ENCODE measurements around the gene MAP3K6. TPM values are rescaled to one million over a fixed set of nuclear protein-coding genes. Genes with fewer than 3 reads are reported as not detected.

Gene MAP3K6
- total and polyA plus RNA-seq, 7 experiments from 2014 or later, result 5.9 to 17.0 (median 14.2) TPM

DNA sequence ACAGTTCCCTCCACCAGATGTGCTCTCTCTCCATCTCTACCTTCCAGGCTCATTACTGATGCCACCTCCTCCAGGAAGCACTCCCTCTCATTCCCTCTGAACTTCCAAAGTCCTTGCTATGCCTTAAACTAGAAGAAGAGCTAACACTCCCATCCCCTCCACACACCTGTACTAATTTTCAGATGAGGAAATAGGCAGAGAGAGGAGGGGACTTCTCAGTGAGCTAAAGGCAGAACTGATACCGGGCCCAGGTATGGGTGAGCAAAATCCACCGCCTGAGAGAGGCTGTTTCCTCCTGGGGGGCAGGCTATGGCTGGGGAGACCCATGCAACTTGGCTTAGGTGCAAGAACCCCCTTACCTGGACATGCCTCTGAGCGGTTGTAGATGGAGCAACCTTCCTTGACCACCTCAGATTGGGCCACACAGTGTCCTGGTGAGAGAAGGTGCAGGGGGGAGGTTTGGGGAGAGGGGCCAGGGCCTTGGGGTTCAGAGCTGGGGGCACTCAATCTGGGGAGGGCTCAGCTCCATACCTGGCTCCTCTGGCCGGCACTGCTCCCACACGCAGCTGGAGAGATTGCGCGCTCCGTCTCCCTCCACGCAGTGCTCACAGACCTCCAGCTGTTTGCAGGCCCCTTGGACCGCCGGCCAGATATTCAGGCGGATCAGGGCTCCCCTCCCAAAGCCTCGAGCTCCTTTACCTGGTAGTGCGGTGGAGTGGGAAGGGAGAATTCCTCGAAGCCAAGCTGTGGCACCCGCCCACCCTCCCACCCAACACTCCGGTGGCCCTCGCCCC lies 15.4 kb upstream of the MAP3K6 start:
- DNase-seq (no peak), ATAC-seq (no peak)
- no peaks in the 10 kb centered on the region for H3K36me3 ChIP-seq (ENCODE audit: control insufficient read depth in 2 of 3, insufficient read depth in 3 of 3, low read length in 3 of 3)
- Mint-ChIP-seq H3K4me3 (no peak overlapping the region), H3K9me3 (no peaks in the 10 kb centered on the region), H3K27me3 (peaks cover 0 to 19% (median 0%) of the 10 kb centered on the region in 5 donors), H3K36me3 (no peaks in the 10 kb centered on the region), H3K4me1 (peaks cover 0 to 5% (median 0%) of the 10 kb centered on the region in 7 donors), H3K27ac (no peak overlapping the region)
- no peak overlapping the region for H3K4me3 ChIP-seq (ENCODE audit: low read length)
- H3K27ac ChIP-seq (ENCODE audit: low read depth, low read length), result no peak overlapping the region
- H3K27me3 ChIP-seq (ENCODE audit: control insufficient read depth in 2 of 2, insufficient read depth in 2 of 2, low read length in 2 of 2), result no peaks in the 10 kb centered on the region
- H3K9me3 ChIP-seq (ENCODE audit: control insufficient read depth in 2 of 3, low read length in 3 of 3), result no peaks in the 10 kb centered on the region
- H3K4me1 ChIP-seq (ENCODE audit: control insufficient read depth in 2 of 2, insufficient read depth in 2 of 2, low read length in 2 of 2), result no peaks in the 10 kb centered on the region
- ChIA-PET CTCF (interaction anchor here (0.8 to 8.5 kb wide), 4 partner anchors 9 to 88 kb away, joined by 3 to 123 read pairs (median 6); no protein-coding TSS in a partner anchor), POLR2A (interaction anchor here (0.7 kb wide), 1 partner anchor 12 kb away, joined by 3 read pairs; no protein-coding TSS in a partner anchor)
- intact Hi-C loops (cut with micrococcal nuclease), result no loop called here

DNA sequence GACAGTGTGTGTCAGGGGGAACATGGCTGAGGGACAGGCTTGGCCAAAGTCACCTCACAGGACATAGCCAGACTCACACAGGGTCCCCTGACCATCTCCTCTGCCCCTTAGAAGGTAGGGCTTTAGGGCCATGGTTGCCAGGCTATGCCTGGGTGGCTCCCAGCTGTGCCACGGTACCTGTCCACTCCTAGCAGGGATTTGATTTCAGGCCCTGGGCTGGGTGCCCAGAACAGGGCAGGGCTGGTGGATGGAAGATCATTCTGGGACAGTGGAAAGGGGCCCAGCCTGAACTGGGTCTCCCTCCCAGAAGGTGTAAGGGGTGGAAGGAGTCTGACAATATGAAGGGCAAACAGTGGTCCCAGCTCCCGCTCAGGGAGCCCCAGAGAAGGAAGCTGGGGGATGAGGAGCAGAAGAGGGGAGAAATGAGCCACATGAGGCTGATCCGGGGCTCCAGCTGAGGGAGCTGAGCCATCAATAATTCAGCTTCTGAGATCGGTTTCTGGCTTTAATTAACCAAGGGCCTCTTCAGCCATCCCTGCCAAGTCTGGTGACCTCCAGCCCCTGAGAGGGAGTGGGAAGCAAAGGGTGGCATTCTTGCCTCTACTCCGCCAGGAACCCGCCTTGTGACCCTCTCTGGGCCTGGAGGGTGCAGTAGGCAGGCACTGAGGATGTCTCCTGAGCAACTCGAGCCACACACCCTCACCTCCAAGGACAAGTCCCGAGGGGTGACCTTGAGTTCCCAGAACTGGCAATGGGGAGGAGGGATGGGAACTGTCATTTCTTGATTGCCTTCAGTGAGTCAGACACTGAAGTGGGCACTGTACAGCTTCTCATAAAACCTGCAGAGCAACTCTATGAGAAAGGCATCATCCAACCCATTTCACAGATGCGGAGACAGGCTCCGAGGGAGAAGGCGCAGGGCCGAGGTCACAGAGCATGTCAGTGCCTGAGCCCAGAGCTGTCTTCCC lies 14.3 kb upstream of the MAP3K6 start:
- ChIA-PET POLR2A (interaction anchor here (0.7 kb wide), 1 partner anchor 11 kb away, joined by 3 read pairs; no protein-coding TSS in a partner anchor), CTCF (interaction anchor here (0.6 to 8.5 kb wide), 3 partner anchors 15 to 82 kb away, joined by 3 to 123 read pairs (median 3); partner anchors contain the start of gene MAP3K6)
- Histone ChIP-seq H3K9me3 (ENCODE audit: control insufficient read depth in 2 of 3, low read length in 3 of 3) (no peaks in the 10 kb centered on the region), H3K27ac (ENCODE audit: low read depth, low read length) (no peak overlapping the region), H3K4me1 (ENCODE audit: control insufficient read depth in 2 of 2, insufficient read depth in 2 of 2, low read length in 2 of 2) (no peaks in the 10 kb centered on the region), H3K36me3 (ENCODE audit: control insufficient read depth in 2 of 3, insufficient read depth in 3 of 3, low read length in 3 of 3) (no peaks in the 10 kb centered on the region), H3K27me3 (ENCODE audit: control insufficient read depth in 2 of 2, insufficient read depth in 2 of 2, low read length in 2 of 2) (no peaks in the 10 kb centered on the region), H3K4me3 (ENCODE audit: low read length) (no peak overlapping the region)
- Mint-ChIP-seq H3K4me1 (peaks cover 0 to 5% (median 0%) of the 10 kb centered on the region in 7 donors), H3K27me3 (peaks cover 0 to 9% (median 0%) of the 10 kb centered on the region in 5 donors), H3K27ac (no peak overlapping the region), H3K36me3 (no peaks in the 10 kb centered on the region), H3K4me3 (no peak overlapping the region), H3K9me3 (no peaks in the 10 kb centered on the region)
- ATAC-seq (no peak), DNase-seq (no peak)
- intact Hi-C loops (cut with micrococcal nuclease), result no loop called here

DNA sequence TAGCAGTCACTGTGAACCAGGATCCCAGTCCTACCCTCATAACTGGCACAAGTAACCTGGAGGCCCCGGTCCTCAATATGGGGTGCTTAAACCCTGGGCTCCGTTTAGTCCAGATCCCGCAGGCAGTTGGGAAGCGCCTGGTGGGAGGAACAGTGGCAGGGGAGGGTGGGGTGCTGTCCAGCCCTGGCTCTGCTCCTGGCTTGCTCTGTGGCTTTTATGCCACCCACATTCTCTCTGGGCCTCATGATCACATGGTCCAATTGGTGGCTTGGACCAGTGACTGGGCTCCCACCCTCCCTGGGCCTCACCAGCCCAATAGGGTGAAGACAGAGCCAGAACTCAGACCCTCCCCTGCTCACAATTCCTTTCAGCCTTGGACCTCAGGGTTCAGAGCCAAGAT lies 13.5 kb upstream of the MAP3K6 start:
- ATAC-seq (no peak), DNase-seq (no peak)
- H3K36me3 Mint-ChIP-seq, result no peaks in the 10 kb centered on the region
- Histone ChIP-seq H3K9me3 (ENCODE audit: control insufficient read depth in 2 of 3, low read length in 3 of 3) (no peaks in the 10 kb centered on the region), H3K27ac (ENCODE audit: low read depth, low read length) (no peak overlapping the region), H3K27me3 (ENCODE audit: control insufficient read depth in 2 of 2, insufficient read depth in 2 of 2, low read length in 2 of 2) (no peaks in the 10 kb centered on the region), H3K36me3 (ENCODE audit: control insufficient read depth in 2 of 3, insufficient read depth in 3 of 3, low read length in 3 of 3) (no peaks in the 10 kb centered on the region), H3K4me1 (ENCODE audit: control insufficient read depth in 2 of 2, insufficient read depth in 2 of 2, low read length in 2 of 2) (no peaks in the 10 kb centered on the region), H3K4me3 (ENCODE audit: low read length) (no peak overlapping the region)
- peaks cover 0 to 9% (median 0%) of the 10 kb centered on the region in 5 donors for H3K27me3 Mint-ChIP-seq
- H3K4me3 Mint-ChIP-seq, result no peak overlapping the region
- CTCF ChIA-PET, result no interaction called here
- H3K4me1 Mint-ChIP-seq, result peaks cover 0 to 5% (median 0%) of the 10 kb centered on the region in 7 donors
- POLR2A ChIA-PET, result no interaction called here
- no peaks in the 10 kb centered on the region for H3K9me3 Mint-ChIP-seq
- intact Hi-C loops (cut with micrococcal nuclease), result no loop called here
- H3K27ac Mint-ChIP-seq, result no peak overlapping the region

DNA sequence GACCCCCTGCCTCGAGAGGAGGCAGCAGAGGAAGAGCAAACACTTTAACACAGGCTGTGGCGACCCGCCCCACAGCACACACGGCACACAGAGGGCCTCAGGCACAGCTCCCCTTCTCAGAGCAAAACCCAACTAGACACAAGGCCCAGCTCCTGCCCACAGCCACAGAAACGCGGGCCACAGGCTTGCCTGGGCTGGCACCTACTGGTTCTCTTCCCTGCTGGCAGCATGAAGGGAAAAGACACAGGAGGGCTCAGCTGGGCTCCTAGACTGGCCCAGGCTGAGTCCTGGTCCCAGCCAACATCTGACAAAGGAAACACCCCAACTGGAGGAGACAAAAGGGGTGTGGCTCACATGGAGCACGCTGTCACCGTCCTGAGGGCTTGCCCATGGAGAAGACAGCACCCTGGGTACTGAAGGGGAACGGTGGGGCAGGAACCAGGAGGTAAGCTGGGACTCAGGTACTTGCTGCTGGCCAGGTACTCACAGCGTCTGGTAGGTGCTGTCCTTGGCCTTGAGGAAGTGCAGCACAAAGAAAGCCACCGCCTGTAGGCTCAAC lies 12.9 kb upstream of the MAP3K6 start:
- no peak overlapping the region for H3K4me3 Mint-ChIP-seq
- no peaks in the 10 kb centered on the region for H3K9me3 Mint-ChIP-seq
- ChIA-PET POLR2A (no interaction called here), CTCF (no interaction called here)
- intact Hi-C loops (cut with micrococcal nuclease), result no loop called here
- no peaks in the 10 kb centered on the region for H3K36me3 ChIP-seq (ENCODE audit: control insufficient read depth in 2 of 3, insufficient read depth in 3 of 3, low read length in 3 of 3)
- no peaks in the 10 kb centered on the region for H3K36me3 Mint-ChIP-seq
- H3K27ac Mint-ChIP-seq, result no peak overlapping the region
- ATAC-seq, result no peak
- no peaks in the 10 kb centered on the region for H3K27me3 ChIP-seq (ENCODE audit: control insufficient read depth in 2 of 2, insufficient read depth in 2 of 2, low read length in 2 of 2)
- H3K9me3 ChIP-seq (ENCODE audit: control insufficient read depth in 2 of 3, low read length in 3 of 3), result no peaks in the 10 kb centered on the region
- H3K27me3 Mint-ChIP-seq, result peaks cover 0 to 9% (median 0%) of the 10 kb centered on the region in 5 donors
- DNase-seq, result no peak
- no peak overlapping the region for H3K27ac ChIP-seq (ENCODE audit: low read depth, low read length)
- H3K4me3 ChIP-seq (ENCODE audit: low read length), result no peak overlapping the region
- H3K4me1 Mint-ChIP-seq, result peaks cover 0 to 5% (median 0%) of the 10 kb centered on the region in 7 donors
- no peaks in the 10 kb centered on the region for H3K4me1 ChIP-seq (ENCODE audit: control insufficient read depth in 2 of 2, insufficient read depth in 2 of 2, low read length in 2 of 2)

DNA sequence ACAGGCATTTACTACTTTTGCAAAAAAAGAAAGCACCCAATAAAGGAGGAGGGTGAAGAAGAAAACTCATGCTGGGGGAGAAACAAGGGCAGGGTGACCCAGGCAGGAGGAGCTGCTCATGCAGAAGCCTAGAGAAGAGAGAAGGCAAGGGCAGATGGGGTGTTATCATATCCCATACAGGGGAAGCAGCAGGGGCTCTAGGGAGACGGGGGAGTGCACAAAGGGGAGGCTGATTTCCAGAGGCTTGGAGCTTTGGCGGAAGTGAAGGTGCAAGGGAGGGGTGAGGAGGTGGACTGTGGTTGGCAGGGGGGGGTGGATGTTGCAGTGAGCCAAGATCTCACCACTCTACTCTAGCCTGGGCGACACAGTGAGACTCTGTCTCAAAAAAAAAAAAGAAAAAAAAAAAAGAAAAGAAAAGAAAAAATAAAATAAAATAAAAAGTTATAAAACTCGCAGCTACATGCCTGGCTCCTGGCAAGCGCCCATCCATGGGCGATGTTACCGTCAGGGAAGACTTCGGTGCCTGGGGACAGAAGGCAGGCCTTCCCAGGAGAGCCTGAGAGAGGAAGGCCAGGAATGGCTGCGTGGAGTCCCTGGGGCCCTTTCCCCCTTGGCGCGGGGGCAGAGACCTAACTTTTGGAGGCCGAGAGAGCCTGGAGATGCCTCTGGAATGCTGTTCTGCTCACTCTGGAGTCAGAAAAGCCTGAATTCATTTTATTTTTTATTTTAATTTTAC lies 11.2 kb upstream of the MAP3K6 start:
- H3K9me3 ChIP-seq (ENCODE audit: control insufficient read depth in 2 of 3, low read length in 3 of 3), result no peaks in the 10 kb centered on the region
- H3K4me3 ChIP-seq (ENCODE audit: low read length), result no peak overlapping the region
- H3K27me3 ChIP-seq (ENCODE audit: control insufficient read depth in 2 of 2, insufficient read depth in 2 of 2, low read length in 2 of 2), result no peaks in the 10 kb centered on the region
- H3K27ac ChIP-seq (ENCODE audit: low read depth, low read length), result no peak overlapping the region
- H3K4me3 Mint-ChIP-seq, result no peak overlapping the region
- H3K27me3 Mint-ChIP-seq, result peaks cover 0 to 12% (median 0%) of the 10 kb centered on the region in 5 donors
- H3K9me3 Mint-ChIP-seq, result no peaks in the 10 kb centered on the region
- no peaks in the 10 kb centered on the region for H3K4me1 ChIP-seq (ENCODE audit: control insufficient read depth in 2 of 2, insufficient read depth in 2 of 2, low read length in 2 of 2)
- CTCF ChIA-PET, result no interaction called here
- intact Hi-C loops (cut with micrococcal nuclease), result no loop called here
- POLR2A ChIA-PET, result interaction anchor here (0.9 kb wide), 1 partner anchor 12 kb away, joined by 3 read pairs; no protein-coding TSS in a partner anchor
- no peaks in the 10 kb centered on the region for H3K4me1 Mint-ChIP-seq
- no peaks in the 10 kb centered on the region for H3K36me3 Mint-ChIP-seq
- no peak for ATAC-seq
- DNase-seq, result no peak
- no peak overlapping the region for H3K27ac Mint-ChIP-seq
- H3K36me3 ChIP-seq (ENCODE audit: control insufficient read depth in 2 of 3, insufficient read depth in 3 of 3, low read length in 3 of 3), result no peaks in the 10 kb centered on the region
